Measurements from ENCODE around the gene SARM1.

SARM1 gene

GRCh38 chr17:28390563-28390962 is 19.1 kb downstream of the SARM1 start:
- TF ChIP-seq CTCF (IDR thresholded peaks at IDR 0.05; ENCODE audit: extremely low read depth, missing control alignments), result no peak
- DNase-seq (ENCODE audit: low spot score), result no peak

- no peak for DNase-seq (ENCODE audit: low spot score)
- TF ChIP-seq CTCF (IDR thresholded peaks at IDR 0.05; ENCODE audit: extremely low read depth, missing control alignments), result no peak
Observed at GRCh38 chr17:28390984-28391383, 19.5 kb downstream of the SARM1 start.

- TF ChIP-seq CTCF (IDR thresholded peaks at IDR 0.05; ENCODE audit: extremely low read depth, missing control alignments), result no peak
- no peak for DNase-seq (ENCODE audit: low spot score)
Observed at GRCh38 chr17:28391401-28391800, 19.9 kb downstream of the SARM1 start.

GRCh38 chr17:28392491-28392890 is 21.0 kb downstream of the SARM1 start:
- DNase-seq (ENCODE audit: low spot score), result no peak
- no peak for TF ChIP-seq CTCF (IDR thresholded peaks at IDR 0.05; ENCODE audit: extremely low read depth, missing control alignments)

- DNase-seq (ENCODE audit: low spot score), result no peak
- no peak for TF ChIP-seq CTCF (IDR thresholded peaks at IDR 0.05; ENCODE audit: extremely low read depth, missing control alignments)
Observed at GRCh38 chr17:28394337-28395116, 23.0 kb downstream of the SARM1 start.

- DNase-seq (ENCODE audit: low spot score), result no peak
Observed at GRCh38 chr17:28395426-28395825, 23.9 kb downstream of the SARM1 start.

GRCh38 chr17:28395968-28396367 is 24.5 kb downstream of the SARM1 start:
- no peak for DNase-seq (ENCODE audit: low spot score)
- no peak for TF ChIP-seq CTCF (IDR thresholded peaks at IDR 0.05; ENCODE audit: extremely low read depth, missing control alignments)

More at GRCh38 chr17:28395426-28395825, 23.9 kb downstream of the SARM1 start:
- no peak for TF ChIP-seq CTCF (IDR thresholded peaks at IDR 0.05; ENCODE audit: extremely low read depth, missing control alignments)

All from GM20000 (cell line).